Immature natural killer cell (primary cell): ENCODE data around the gene LDLR. TPM values are rescaled to one million over a fixed set of nuclear protein-coding genes. Genes with fewer than 3 reads are reported as not detected.
"Not testable (repeated sequence)": the region's sequence is repeated elsewhere in the genome, so short reads cannot be mapped to it uniquely, and the experiment has no call there.

ENCODE experiments used
- DNase-seq, 3 donors: peaks; one replicate each; pipeline ENCODE4 v3.0.0; 2022; ENCODE audit warnings: mixed read lengths in 1 of 3
- H3K27ac Mint-ChIP-seq, 6 donors: one replicate each; pipeline ENCODE4 v1.8.0; 2020; ENCODE audit warnings: mixed read lengths in 6 of 6, mild to moderate bottlenecking in 5 of 6, inconsistent platforms in 4 of 6, moderate library complexity in 3 of 6
- H3K27me3 Mint-ChIP-seq, 3 donors: one replicate each; pipeline ENCODE4 v1.8.0; 2020 to 2021; ENCODE audit warnings: low read depth in 3 of 3, mild to moderate bottlenecking in 3 of 3, mixed read lengths in 3 of 3, moderate library complexity in 3 of 3, inconsistent platforms in 1 of 3
- H3K36me3 Mint-ChIP-seq, 3 donors: one replicate each; pipeline ENCODE4 v1.8.0; 2020; ENCODE audit warnings: mixed read lengths in 3 of 3, inconsistent platforms in 2 of 3, mild to moderate bottlenecking in 2 of 3
- H3K4me1 Mint-ChIP-seq, 2 donors: one replicate each; pipeline ENCODE4 v1.8.0; 2020; ENCODE audit warnings: inconsistent platforms in 2 of 2, mild to moderate bottlenecking in 2 of 2, mixed read lengths in 2 of 2, moderate library complexity in 1 of 2
- H3K4me3 Mint-ChIP-seq, 5 donors: one replicate each; pipeline ENCODE4 v1.8.0; 2020; ENCODE audit warnings: mild to moderate bottlenecking in 5 of 5, mixed read lengths in 5 of 5, inconsistent platforms in 3 of 5, moderate library complexity in 3 of 5
- H3K9me3 Mint-ChIP-seq, 6 donors: one replicate each; pipeline ENCODE4 v1.8.0; 2020; ENCODE audit warnings: mild to moderate bottlenecking in 6 of 6, mixed read lengths in 6 of 6, inconsistent platforms in 4 of 6, moderate library complexity in 3 of 6
- polyA plus RNA-seq, 3 donors: library from polyadenylated mRNA; unstranded; fragments of 300-500 nt; fragmentation: Illumina TruSeq; gene quantifications; one replicate each; pipeline ENCODE4 v1.2.3, GENCODE V29; 2021

Gene LDLR
- polyA plus RNA-seq, 3 donors from 2014 or later = 10.8 to 28.1 (median 22.8) TPM

GRCh38 chr19:11142528-11143171 lies 53.4 kb downstream of the LDLR start:
- H3K36me3 Mint-ChIP-seq = peaks cover 0 to 3% (median 0%) of the 10 kb centered on the region in 3 donors
- no peaks in the 10 kb centered on the region for H3K9me3 Mint-ChIP-seq
- peaks cover 5% of the 10 kb centered on the region in 2 donors for H3K4me1 Mint-ChIP-seq
- H3K27me3 Mint-ChIP-seq = peaks cover 0 to 3% (median 0%) of the 10 kb centered on the region in 3 donors
- H3K4me3 Mint-ChIP-seq = no peak overlapping the region
- no peak for DNase-seq
- H3K27ac Mint-ChIP-seq = no peak overlapping the region

DNA sequence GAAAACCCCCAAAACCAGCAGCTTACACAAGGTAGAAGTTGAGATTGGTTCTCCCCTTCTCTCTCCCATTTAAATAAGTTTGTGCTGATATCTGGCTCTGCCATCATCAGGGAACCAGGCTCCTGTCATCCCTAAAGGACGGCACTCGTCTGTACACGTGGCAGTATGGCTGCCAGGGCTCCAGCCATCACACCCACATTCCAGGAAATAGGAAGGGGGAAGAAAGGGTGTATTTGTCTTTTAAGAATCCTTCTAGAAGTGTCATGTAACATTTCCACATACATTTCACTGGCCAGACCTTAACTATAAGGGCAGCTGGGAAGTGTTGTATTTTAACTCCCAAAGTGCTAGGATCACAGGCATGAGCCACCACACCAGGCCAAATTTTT lies 56.3 kb downstream of the LDLR start:
- Mint-ChIP-seq H3K36me3 (peaks cover 0 to 3% (median 0%) of the 10 kb centered on the region in 3 donors), H3K4me3 (no peak overlapping the region), H3K9me3 (no peaks in the 10 kb centered on the region), H3K27ac (no peak overlapping the region), H3K4me1 (no peaks in the 10 kb centered on the region), H3K27me3 (no peaks in the 10 kb centered on the region)
- DNase-seq = no peak

- no peak overlapping the region for H3K4me3 Mint-ChIP-seq
- H3K9me3 Mint-ChIP-seq = no peaks in the 10 kb centered on the region
- DNase-seq = no peak
- H3K36me3 Mint-ChIP-seq = peaks cover 0 to 3% (median 0%) of the 10 kb centered on the region in 3 donors
- no peak overlapping the region for H3K27ac Mint-ChIP-seq
- H3K4me1 Mint-ChIP-seq = peaks cover 0 to 1% of the 10 kb centered on the region in 2 donors
- H3K27me3 Mint-ChIP-seq = peaks cover 0 to 2% (median 0%) of the 10 kb centered on the region in 3 donors
Observed at GRCh38 chr19:11148001-11148400, 58.7 kb downstream of the LDLR start.

DNA sequence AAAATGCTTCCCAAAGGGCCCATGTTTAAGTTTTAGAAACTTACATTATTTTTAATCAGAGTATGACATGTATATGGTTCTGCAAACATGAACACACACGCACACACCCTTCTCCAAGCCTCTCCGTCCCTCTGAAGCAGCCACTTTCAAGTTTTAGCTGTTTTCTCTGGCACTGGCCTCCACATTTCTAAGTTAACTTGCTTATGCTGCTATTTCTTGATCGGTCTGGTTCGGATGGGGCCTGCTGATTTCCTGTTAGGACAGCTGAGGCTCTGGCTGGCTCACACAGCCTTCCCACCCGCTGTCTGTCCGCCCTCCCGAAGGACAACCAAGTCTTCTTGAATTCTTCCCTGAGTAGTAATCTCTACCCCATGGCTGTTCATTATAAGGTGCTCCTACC lies 61.9 kb downstream of the LDLR start:
- DNase-seq = no peak
- Mint-ChIP-seq H3K4me1 (peaks cover 10 to 16% of the 10 kb centered on the region in 2 donors), H3K27me3 (peaks cover 0 to 2% (median 2%) of the 10 kb centered on the region in 3 donors), H3K9me3 (no peaks in the 10 kb centered on the region), H3K36me3 (peaks cover 0 to under 1% (median 0%) of the 10 kb centered on the region in 3 donors), H3K4me3 (no peak overlapping the region), H3K27ac (no peak overlapping the region)

DNA sequence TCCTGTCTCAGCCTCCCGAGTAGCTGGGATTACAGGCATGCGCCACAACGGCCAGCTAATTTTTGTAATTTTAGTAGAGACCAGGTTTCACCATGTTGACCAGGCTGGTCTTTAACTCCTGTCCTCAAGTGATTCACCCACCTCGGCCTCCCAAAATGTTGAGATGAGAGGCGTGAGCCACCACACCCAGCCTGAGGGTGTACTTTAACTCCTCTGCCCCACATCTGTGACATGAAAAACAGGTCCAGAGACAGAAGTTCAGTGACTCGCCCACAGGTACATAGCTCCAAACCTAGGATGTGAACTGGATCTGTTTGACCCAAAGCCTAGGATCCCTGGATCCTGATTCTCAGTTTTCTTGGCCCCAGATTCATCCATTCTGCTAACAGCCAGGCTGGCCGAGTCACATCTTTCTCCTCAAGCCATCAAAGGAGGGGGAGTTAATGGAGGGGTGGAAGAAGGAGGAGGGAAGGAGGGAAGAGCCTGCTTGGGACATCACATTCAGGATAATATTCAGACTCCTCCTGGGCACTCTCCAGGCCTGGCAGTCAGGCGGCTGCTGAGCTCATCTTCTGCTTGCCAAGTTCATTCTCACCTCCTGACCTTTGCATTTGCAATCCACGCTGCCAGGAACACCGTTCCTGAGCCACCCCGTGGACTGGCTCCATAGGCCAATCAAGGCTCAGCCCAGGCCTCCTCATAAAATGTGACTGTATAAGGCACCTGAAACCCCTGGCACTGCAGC lies 63.2 kb downstream of the LDLR start:
- no peaks in the 10 kb centered on the region for H3K36me3 Mint-ChIP-seq
- H3K27me3 Mint-ChIP-seq = peaks cover 0 to 2% (median 2%) of the 10 kb centered on the region in 3 donors
- H3K27ac Mint-ChIP-seq = no peak overlapping the region
- H3K4me1 Mint-ChIP-seq = peaks cover 10 to 18% of the 10 kb centered on the region in 2 donors
- DNase-seq = no peak
- no peaks in the 10 kb centered on the region for H3K9me3 Mint-ChIP-seq
- no peak overlapping the region for H3K4me3 Mint-ChIP-seq

DNA sequence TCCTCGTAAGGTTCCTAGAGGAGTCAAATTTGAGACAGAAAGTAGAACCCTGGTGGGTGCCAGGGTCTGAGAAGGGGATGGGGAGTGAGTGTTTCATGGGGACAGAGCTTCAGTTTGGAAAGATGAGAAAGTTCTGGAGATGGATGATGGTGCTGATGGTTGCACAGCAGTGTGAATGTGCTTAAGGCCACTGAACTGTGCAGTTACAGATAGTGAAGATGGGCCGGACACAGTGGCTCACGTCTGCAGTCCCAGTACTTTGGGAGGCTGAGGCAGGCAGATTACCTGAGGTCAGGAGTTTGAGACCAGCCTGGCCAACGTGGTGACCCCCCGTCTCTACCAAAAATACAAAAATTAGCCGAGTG lies 65.4 kb downstream of the LDLR start:
- no peaks in the 10 kb centered on the region for H3K36me3 Mint-ChIP-seq
- H3K4me3 Mint-ChIP-seq = peak overlapping the region; percentile 67 to 90 (median 76)
- H3K4me1 Mint-ChIP-seq = peaks cover 10 to 18% of the 10 kb centered on the region in 2 donors
- peaks cover 0 to 4% (median 2%) of the 10 kb centered on the region in 3 donors for H3K27me3 Mint-ChIP-seq
- DNase-seq = no peak
- no peaks in the 10 kb centered on the region for H3K9me3 Mint-ChIP-seq
- H3K27ac Mint-ChIP-seq = peak overlapping the region in 3 of 6 donors; percentile 31 to 41 (median 31)

DNA sequence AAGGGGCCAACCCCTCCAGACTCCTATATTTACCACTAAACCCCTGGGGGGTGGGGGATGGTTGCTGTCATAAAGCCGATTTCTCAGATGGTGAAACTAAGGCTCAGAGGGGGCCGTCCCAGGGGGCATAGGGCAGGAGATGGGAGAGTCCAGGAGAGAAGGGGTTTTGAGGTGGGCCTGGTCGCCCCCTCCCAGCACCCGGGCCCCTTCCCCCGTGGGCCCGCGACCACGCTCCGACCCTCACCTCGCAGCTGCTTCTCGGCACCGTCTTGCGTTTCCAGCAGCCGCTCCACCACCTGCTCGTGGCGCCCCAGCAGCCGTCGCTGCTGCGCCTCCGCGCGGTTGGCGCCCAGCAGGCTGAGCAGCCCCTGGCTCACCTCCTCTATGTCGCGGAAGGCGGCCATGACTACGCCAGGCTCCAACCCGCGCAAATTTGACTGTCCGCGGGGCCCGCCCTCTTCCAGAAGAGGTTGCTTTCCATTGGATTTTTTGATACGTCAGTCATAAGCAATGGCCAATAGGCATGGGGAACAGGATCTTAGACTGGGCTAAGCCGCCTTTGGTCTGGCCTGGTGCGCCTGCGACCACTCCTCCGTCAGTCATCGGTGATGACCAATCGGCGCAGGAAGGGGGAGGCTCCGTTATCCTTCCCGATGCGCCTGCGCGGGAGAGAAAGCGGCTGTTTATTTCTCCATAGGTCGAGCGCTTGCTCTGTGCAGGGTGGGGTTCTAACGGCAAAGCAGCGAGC lies 66.3 kb downstream of the LDLR start, which contains the start of gene SPC24:
SPC24 (minus strand) TSS at position 410 of the 748 bp plus-strand sequence; CDS start at position 404, 6 bp downstream.
- Mint-ChIP-seq H3K27ac (peak within 1 kb of the TSS; percentile 69 to 91 (median 86)), H3K4me1 (peaks cover 10 to 18% of the 10 kb centered on the region in 2 donors), H3K27me3 (peaks cover 0 to 4% (median 2%) of the 10 kb centered on the region in 3 donors), H3K4me3 (peak within 1 kb of the TSS; percentile 87 to 94 (median 92)), H3K9me3 (no peaks in the 10 kb centered on the region), H3K36me3 (no peaks in the 10 kb centered on the region)
- peak; percentile 93 to 96 (median 95) for DNase-seq

GRCh38 chr19:11159598-11160439 lies 70.6 kb downstream of the LDLR start:
- no peaks in the 10 kb centered on the region for H3K9me3 Mint-ChIP-seq
- no peaks in the 10 kb centered on the region for H3K36me3 Mint-ChIP-seq
- DNase-seq = no peak
- H3K27me3 Mint-ChIP-seq = peaks cover 0 to 3% (median 2%) of the 10 kb centered on the region in 3 donors
- peaks cover 6 to 11% of the 10 kb centered on the region in 2 donors for H3K4me1 Mint-ChIP-seq
- H3K4me3 Mint-ChIP-seq = no peak overlapping the region
- no peak overlapping the region for H3K27ac Mint-ChIP-seq

- not testable (repeated sequence) for H3K4me1 Mint-ChIP-seq, H3K4me3 Mint-ChIP-seq, H3K27me3 Mint-ChIP-seq, H3K9me3 Mint-ChIP-seq, H3K27ac Mint-ChIP-seq, DNase-seq, H3K36me3 Mint-ChIP-seq
Observed at GRCh38 chr19:11160440-11160768, 71.1 kb downstream of the LDLR start.

DNA sequence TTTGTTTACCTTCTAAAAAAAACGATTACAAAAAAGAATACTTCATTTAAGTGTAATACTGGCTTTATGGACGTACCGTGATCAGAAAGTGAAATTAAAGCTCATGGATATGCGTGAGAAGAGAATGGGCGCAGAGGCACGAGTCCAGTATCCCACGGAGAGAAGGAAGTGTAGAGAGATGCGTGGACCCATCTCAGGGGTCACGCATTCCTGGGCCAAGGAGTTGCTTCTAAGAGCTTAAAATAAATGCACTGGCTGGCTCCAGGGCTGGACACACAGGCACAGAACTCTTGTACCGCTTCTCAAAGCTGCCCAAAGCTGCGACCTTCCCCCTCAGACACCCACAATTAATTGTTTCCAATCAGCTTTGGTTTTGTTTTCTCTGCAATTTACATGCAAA lies 75.0 kb downstream of the LDLR start:
- Mint-ChIP-seq H3K9me3 (no peaks in the 10 kb centered on the region), H3K27me3 (peaks cover 0 to 3% (median 0%) of the 10 kb centered on the region in 3 donors), H3K36me3 (no peaks in the 10 kb centered on the region), H3K4me3 (no peak overlapping the region), H3K4me1 (no peaks in the 10 kb centered on the region), H3K27ac (no peak overlapping the region)
- no peak for DNase-seq

GRCh38 chr19:11164879-11165406 lies 75.7 kb downstream of the LDLR start:
- Mint-ChIP-seq H3K27ac (no peak overlapping the region), H3K9me3 (no peaks in the 10 kb centered on the region)

GRCh38 chr19:11165486-11166030 lies 76.3 kb downstream of the LDLR start:
- Mint-ChIP-seq H3K27ac (no peak overlapping the region), H3K4me1 (no peaks in the 10 kb centered on the region), H3K9me3 (no peaks in the 10 kb centered on the region), H3K36me3 (no peaks in the 10 kb centered on the region), H3K4me3 (no peak overlapping the region), H3K27me3 (no peaks in the 10 kb centered on the region)
- DNase-seq = no peak

More at GRCh38 chr19:11164879-11165406, 75.7 kb downstream of the LDLR start:
- H3K36me3 Mint-ChIP-seq = no peaks in the 10 kb centered on the region
- H3K4me3 Mint-ChIP-seq = no peak overlapping the region
- no peaks in the 10 kb centered on the region for H3K4me1 Mint-ChIP-seq
- DNase-seq = no peak
- H3K27me3 Mint-ChIP-seq = no peaks in the 10 kb centered on the region
